ENCODE results near the gene BMERB1.
A peak's percentile ranks its signal among the peaks of the same experiment; 100 is the strongest.

BMERB1 gene

DNA sequence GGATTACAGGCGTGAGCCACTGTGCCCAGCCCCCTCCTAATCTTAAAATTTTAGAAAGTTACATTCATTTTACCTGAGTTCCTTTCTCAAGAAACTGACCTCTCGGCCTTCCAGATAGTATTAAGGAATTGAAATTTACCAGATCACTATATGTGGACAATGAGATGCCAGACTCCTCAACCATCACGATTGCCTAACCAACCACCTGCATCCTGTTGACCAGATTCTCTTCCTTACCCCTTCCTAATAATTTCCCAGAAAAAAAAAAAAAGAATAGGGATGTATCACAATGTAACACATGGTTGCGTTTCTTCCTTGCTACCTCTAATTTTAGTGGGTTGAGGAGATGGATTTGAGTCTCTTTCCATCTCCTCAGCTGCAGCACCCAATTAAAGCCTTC is 72.1 kb downstream of the BMERB1 start:
- DNase-seq, result no peak

DNA sequence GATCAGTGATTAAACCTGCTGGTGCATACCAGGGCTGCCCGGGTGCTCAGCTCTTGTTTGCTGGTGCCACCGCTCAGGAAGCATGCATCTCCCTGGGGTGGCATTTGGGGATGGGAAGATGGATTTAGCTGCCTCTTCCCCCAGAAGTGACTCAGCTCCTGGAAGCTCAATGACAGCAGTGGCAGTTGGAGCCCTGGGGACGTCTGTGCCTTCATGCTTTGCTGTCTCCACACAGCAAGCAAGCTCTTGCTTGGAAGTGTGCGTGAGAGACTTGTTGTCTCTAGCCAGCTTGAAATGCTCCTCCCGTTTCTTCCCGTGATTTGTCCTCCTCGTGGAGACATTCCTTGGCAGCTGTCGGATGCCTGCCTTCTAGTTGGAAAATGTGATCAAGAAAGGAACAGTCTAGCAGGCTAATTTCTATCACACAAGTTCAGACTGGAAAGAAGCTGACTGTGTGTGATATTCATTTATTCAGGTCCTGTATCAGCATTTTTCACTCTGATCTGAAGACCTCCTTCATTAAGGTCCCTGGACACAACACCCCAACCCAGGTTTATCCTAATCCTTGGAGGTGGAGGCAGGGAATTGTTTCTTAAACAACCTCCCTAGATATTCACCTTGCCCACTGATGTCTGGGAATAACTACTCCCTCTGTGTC is 73.0 kb downstream of the BMERB1 start:
- DNase-seq, result no peak

GRCh38 chr16:15507959-15508627 is 73.7 kb downstream of the BMERB1 start:
- DNase-seq, result no peak

- no peak for DNase-seq
Observed at GRCh38 chr16:15509051-15509592, 74.7 kb downstream of the BMERB1 start.

- no peak for DNase-seq
Observed at GRCh38 chr16:15509593-15510535, 75.5 kb downstream of the BMERB1 start.

DNA sequence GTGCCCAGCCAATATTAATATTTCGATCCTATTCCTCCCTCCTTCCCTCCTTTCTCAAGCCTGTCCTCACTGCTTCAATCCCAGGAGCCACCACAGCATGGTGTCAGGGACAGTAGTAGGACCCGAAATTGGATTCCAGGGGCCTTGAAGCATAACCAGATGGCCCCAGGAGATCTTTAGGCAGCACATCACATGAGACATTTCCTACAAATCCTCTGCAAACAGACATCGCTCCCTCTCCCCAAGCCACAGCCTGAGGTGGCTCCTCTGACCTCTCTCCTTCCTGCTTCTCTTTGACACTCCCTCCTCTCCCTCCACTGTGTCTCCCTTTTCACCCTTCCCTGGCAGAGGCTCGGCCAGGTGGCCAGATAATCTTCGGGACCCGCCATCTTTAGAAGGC is 76.6 kb downstream of the BMERB1 start:
- no peak for DNase-seq

- DNase-seq, result no peak
Observed at GRCh38 chr16:15511759-15512487, 77.5 kb downstream of the BMERB1 start.

- DNase-seq, result no peak
Observed at GRCh38 chr16:15513156-15513555, 78.8 kb downstream of the BMERB1 start.

DNA sequence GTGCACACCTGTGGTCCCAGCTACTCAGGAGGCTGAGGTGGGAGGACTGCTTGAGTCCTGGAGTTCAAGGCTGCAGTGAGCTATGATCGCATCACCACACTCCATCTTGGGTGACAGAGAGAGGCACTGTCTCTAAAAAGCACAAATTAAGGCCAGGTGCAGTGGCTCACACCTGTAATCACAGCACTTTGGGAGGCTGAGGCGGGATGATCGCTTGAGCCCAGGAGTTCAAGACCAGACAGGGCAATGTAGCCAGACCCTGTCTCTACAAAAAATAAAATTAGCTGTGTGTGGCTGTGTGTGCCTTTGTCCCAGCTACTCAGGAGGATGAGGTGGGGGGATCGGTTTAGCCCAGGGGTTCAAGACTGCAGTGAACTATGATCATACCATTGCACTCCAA is 81.6 kb downstream of the BMERB1 start:
- DNase-seq, result no peak

DNA sequence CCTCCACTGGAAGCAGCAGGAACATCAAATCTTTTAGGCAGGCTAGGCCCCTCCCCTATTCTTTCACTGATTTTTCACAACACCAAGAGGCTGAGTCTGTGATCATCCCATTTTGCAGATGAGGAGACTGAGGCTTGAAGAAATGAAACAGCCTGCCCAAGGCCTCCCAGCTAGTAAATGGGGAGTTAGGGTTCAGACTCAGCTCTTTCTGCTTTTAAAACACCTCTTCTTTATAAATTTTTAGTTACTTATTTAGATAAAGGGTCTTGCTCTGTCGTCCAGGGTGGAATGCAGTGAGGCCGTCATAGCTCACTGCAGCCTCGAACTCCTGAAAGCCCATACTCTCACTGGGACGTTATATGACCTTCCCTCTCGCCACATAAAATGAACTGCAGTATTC is 82.2 kb downstream of the BMERB1 start:
- no peak for DNase-seq

GRCh38 chr16:15517743-15518377 is 83.5 kb downstream of the BMERB1 start:
- no peak for DNase-seq

GRCh38 chr16:15518381-15519351 is 84.3 kb downstream of the BMERB1 start:
- DNase-seq, result peak; percentile 32

- DNase-seq, result no peak
Observed at GRCh38 chr16:15519790-15520189, 85.4 kb downstream of the BMERB1 start.

GRCh38 chr16:15521390-15521757 is 87.0 kb downstream of the BMERB1 start:
- no peak for DNase-seq

GRCh38 chr16:15521758-15522509 is 87.5 kb downstream of the BMERB1 start:
- DNase-seq, result no peak

DNA sequence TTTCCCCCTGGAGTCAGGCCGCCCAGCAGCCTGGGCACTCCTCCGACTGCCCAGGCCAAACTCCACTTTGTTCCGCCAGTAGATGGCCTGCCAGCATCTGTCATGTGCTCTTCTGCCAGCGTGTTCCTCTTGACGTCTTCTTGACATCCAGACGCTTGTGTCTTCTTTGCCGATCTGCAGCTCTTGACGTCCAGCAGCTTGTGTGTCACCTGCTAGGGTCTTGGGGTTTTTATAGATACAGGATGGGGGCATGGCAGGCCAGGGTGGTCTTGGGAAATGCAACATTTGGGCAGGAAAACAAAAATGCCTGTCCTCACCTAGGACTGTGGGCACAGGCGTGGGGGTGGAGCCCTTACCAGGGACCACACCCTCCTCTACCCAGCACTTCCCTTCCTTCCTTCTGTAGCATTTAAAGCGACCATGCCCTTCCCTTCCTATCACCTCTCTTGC is 88.7 kb downstream of the BMERB1 start:
- DNase-seq, result peak; percentile 5

- DNase-seq, result no peak
Observed at GRCh38 chr16:15523939-15524338, 89.6 kb downstream of the BMERB1 start.

- DNase-seq, result no peak
Observed at GRCh38 chr16:15524966-15525365, 90.6 kb downstream of the BMERB1 start.

DNA sequence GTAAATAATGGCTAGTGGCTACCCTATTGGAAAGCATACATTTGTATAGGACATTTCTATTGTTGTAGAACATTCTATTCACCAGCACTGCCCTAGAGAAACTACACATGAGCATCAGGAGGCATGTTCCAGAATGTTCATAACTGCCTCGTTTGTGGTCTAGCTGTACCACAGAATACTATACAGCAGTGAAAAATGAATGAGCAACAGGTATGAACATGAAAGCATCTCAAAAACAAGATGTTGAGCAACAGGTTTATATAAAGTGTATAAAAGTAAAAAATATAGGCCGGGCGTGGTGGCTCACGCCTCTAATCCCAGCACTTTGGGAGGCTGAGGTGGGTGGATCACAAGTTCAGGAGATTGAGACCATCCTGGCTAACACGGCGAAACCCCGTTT is 91.7 kb downstream of the BMERB1 start:
- no peak for DNase-seq

- DNase-seq, result no peak
Observed at GRCh38 chr16:15526731-15527130, 92.3 kb downstream of the BMERB1 start.

Measured in NCI-H69 (cell line).